VCaP (cell line): ENCODE measurements around the gene OR2V1.
A peak's percentile ranks its signal among the peaks of the same experiment; 100 is the strongest.
"Not testable (repeated sequence)": the region's sequence is repeated elsewhere in the genome, so short reads cannot be mapped to it uniquely, and the experiment has no call there.

Experiments
- H3K27ac ChIP-seq: fragments of 450-650 bp; 2 replicates; pipeline ENCODE4 v1.5.1; 2017
- CTCF ChIP-seq: fragments of 450-650 bp; conservative IDR thresholded peaks from 2 replicates; pipeline ENCODE4 v1.5.1; 2017; ENCODE audit warnings: mild to moderate bottlenecking, moderate library complexity

OR2V1 gene

GRCh38 chr5:181131514-181131913 is 545 bp upstream of the OR2V1 start:
- no peak overlapping the region for H3K27ac ChIP-seq
- no peak for TF ChIP-seq CTCF

- H3K27ac ChIP-seq: not testable (repeated sequence)
Measured at GRCh38 chr5:181130081-181130480, 888 bp downstream of the OR2V1 start.

- no peak for TF ChIP-seq CTCF
- no peak overlapping the region for H3K27ac ChIP-seq
Measured at GRCh38 chr5:181129601-181130000, 1.4 kb downstream of the OR2V1 start.

- no peak overlapping the region for H3K27ac ChIP-seq
- no peak for TF ChIP-seq CTCF
Measured at GRCh38 chr5:181127907-181128626, 2.9 kb downstream of the OR2V1 start.

GRCh38 chr5:181127456-181127855 is 3.5 kb downstream of the OR2V1 start:
- H3K27ac ChIP-seq: no peak overlapping the region
- no peak for TF ChIP-seq CTCF

GRCh38 chr5:181126841-181127240 is 4.1 kb downstream of the OR2V1 start:
- no peak for TF ChIP-seq CTCF
- H3K27ac ChIP-seq: no peak overlapping the region

GRCh38 chr5:181124526-181124925 is 6.4 kb downstream of the OR2V1 start:
- H3K27ac ChIP-seq: no peak overlapping the region
- no peak for TF ChIP-seq CTCF

- peak; percentile 59 for TF ChIP-seq CTCF
- no peak overlapping the region for H3K27ac ChIP-seq
Measured at GRCh38 chr5:181121675-181122561, 9.1 kb downstream of the OR2V1 start.
